H1 (cell line): Measurements from ENCODE around the gene PHKG2. TPM values are rescaled to one million over a fixed set of nuclear protein-coding genes. Genes with fewer than 3 reads are reported as not detected.
A peak's percentile ranks its signal among the peaks of the same experiment; 100 is the strongest.

Experiments used
- CTCF ChIA-PET: fragments of 300-600 bp; sonication (Branson Sonifier 250); formaldehyde crosslinking; loops from one replicate; lab custom pipeline; 2021; ENCODE audit not compliant: partially characterized antibody; lab: Charles Lee
- POLR2A ChIA-PET: fragments of 300-600 bp; sonication (Branson Sonifier 250); formaldehyde crosslinking; loops from one replicate; lab custom pipeline; 2021; ENCODE audit warnings: inconsistent platforms; ENCODE audit not compliant: partially characterized antibody; lab: Charles Lee
- DNase-seq, 2 experiments: peaks; one replicate each; pipeline versions ENCODE4 v3.0.0 to v3.0.0-alpha.2; 2010 to 2022; ENCODE audit warnings: low spot score in 2 of 2, low read depth in 1 of 2, mixed read lengths in 1 of 2
- FAIRE-seq: peaks from 2 replicates; lab custom pipeline; 2011; peaks lifted over from hg19 to GRCh38; lab: Jason Lieb, UNC
- H2AFZ ChIP-seq: 2 replicates; pipeline ENCODE4 v1.8.1; 2012; ENCODE audit warnings: low read length, inconsistent platforms
- H2AK5ac ChIP-seq: 2 replicates; pipeline ENCODE4 v1.6.1; 2013; ENCODE audit warnings: low read depth, low read length
- H2BK120ac ChIP-seq: replicated peaks from 2 replicates; pipeline ENCODE3; 2013; ENCODE audit warnings: low read depth, low read length, inconsistent platforms
- H2BK12ac ChIP-seq: 2 replicates; pipeline ENCODE4 v1.6.1; 2013; ENCODE audit warnings: low read depth, low read length
- H2BK15ac ChIP-seq: 2 replicates; pipeline ENCODE4 v1.6.1; 2013; ENCODE audit warnings: low read length
- H2BK20ac ChIP-seq: 2 replicates; pipeline ENCODE4 v1.6.1; 2013; ENCODE audit warnings: low read length
- H2BK5ac ChIP-seq: 2 replicates; pipeline ENCODE4 v1.6.1; 2013; ENCODE audit warnings: low read depth, low read length
- H3K14ac ChIP-seq: 2 replicates; pipeline ENCODE4 v1.6.1; 2013; ENCODE audit warnings: inconsistent platforms; ENCODE audit not compliant: insufficient read length
- H3K18ac ChIP-seq: 2 replicates; pipeline ENCODE4 v1.6.1; 2013; ENCODE audit warnings: low read length; ENCODE audit errors: extremely low read depth
- H3K23ac ChIP-seq: 2 replicates; pipeline ENCODE4 v1.6.1; 2013; ENCODE audit warnings: inconsistent platforms; ENCODE audit not compliant: insufficient read length
- H3K23me2 ChIP-seq: 2 replicates; pipeline ENCODE4 v1.6.1; 2013; ENCODE audit warnings: low read depth, low read length
- H3K27ac ChIP-seq: 2 replicates; pipeline ENCODE4 v1.6.1; 2011; ENCODE audit warnings: low read depth, low read length, inconsistent platforms
- H3K27me3 ChIP-seq, 4 experiments: replicated peaks in 1 of 4; 1 replicate in 1 of 4; 2 replicates in 3 of 4; pipeline versions ENCODE4 v1.6.1 to v1.8.1; 2011 to 2013; ENCODE audit warnings: low read length in 3 of 4, mild to moderate bottlenecking in 3 of 4, inconsistent platforms in 2 of 4, mixed read lengths in 2 of 4, moderate library complexity in 1 of 4; ENCODE audit not compliant: control insufficient read depth in 3 of 4, insufficient read depth in 3 of 4; ENCODE audit errors: extremely low read depth in 1 of 4
- H3K36me3 ChIP-seq, 4 experiments: 2 replicates each; pipeline versions ENCODE4 v1.6.1 to v1.8.1; 2011 to 2013; ENCODE audit warnings: mild to moderate bottlenecking in 4 of 4, low read length in 3 of 4, moderate library complexity in 2 of 4, control low read depth in 1 of 4, inconsistent platforms in 1 of 4; ENCODE audit not compliant: insufficient read depth in 4 of 4, control insufficient read depth in 2 of 4
- H3K4ac ChIP-seq: replicated peaks from 2 replicates; pipeline ENCODE3; 2013; ENCODE audit warnings: low read length, low read depth, mixed read lengths, inconsistent platforms; ENCODE audit not compliant: insufficient read length
- H3K4me1 ChIP-seq, 4 experiments: replicated peaks in 1 of 4; 1 replicate in 1 of 4; 2 replicates in 3 of 4; pipeline versions ENCODE4 v1.6.1 to v1.8.1; 2011 to 2013; ENCODE audit warnings: low read length in 3 of 4, inconsistent platforms in 2 of 4, mixed read lengths in 1 of 4; ENCODE audit not compliant: insufficient read depth in 4 of 4, control insufficient read depth in 3 of 4
- H3K4me2 ChIP-seq, 2 experiments: 2 replicates each; pipeline versions ENCODE4 v1.6.1 to v1.8.1; 2011 to 2013; ENCODE audit warnings: low read depth in 2 of 2, low read length in 2 of 2, control low read depth in 1 of 2, inconsistent platforms in 1 of 2, mild to moderate bottlenecking in 1 of 2; ENCODE audit not compliant: insufficient read depth in 1 of 2
- H3K4me3 ChIP-seq, 4 experiments: fragments of 200-600, 300-600 bp in 1 of 4; sonication (generic), shearing (Covaris generic), sonication (Bioruptor Twin) in 1 of 4; 2 replicates each; pipeline versions ENCODE4 v1.5.1 to v1.8.1; 2011 to 2016; ENCODE audit warnings: low read length in 4 of 4, low read depth in 3 of 4, control low read depth in 2 of 4, inconsistent platforms in 2 of 4, mild to moderate bottlenecking in 2 of 4, mixed read lengths in 1 of 4, moderate library complexity in 1 of 4; ENCODE audit not compliant: insufficient read depth in 2 of 4; ENCODE audit errors: extremely low read depth in 1 of 4
- H3K56ac ChIP-seq: replicated peaks from 2 replicates; pipeline ENCODE3; 2013; ENCODE audit warnings: low read depth, mild to moderate bottlenecking, mixed read lengths, low read length, inconsistent platforms; ENCODE audit not compliant: insufficient read length
- H3K79me1 ChIP-seq: 2 replicates; pipeline ENCODE4 v1.6.1; 2013; ENCODE audit warnings: low read depth, low read length, control low read depth
- H3K79me2 ChIP-seq, 2 experiments: 2 replicates each; pipeline versions ENCODE4 v1.6.1 to v1.8.1; 2012 to 2013; ENCODE audit warnings: low read length in 2 of 2, mild to moderate bottlenecking in 2 of 2, inconsistent platforms in 1 of 2; ENCODE audit not compliant: insufficient read depth in 2 of 2, control insufficient read depth in 1 of 2
- H3K9ac ChIP-seq, 4 experiments: replicated peaks in 1 of 4; 1 replicate in 1 of 4; 2 replicates in 3 of 4; pipeline versions ENCODE4 v1.6.1 to v1.8.1; 2011 to 2013; ENCODE audit warnings: low read depth in 3 of 4, low read length in 3 of 4, control low read depth in 2 of 4, mild to moderate bottlenecking in 2 of 4, moderate library complexity in 2 of 4, inconsistent platforms in 1 of 4; ENCODE audit errors: extremely low read depth in 1 of 4
- H3K9me3 ChIP-seq, 2 experiments: 2 replicates each; pipeline versions ENCODE4 v1.6.1 to v1.8.1; 2012 to 2013; ENCODE audit warnings: mild to moderate bottlenecking in 2 of 2, moderate library complexity in 2 of 2, control low read depth in 1 of 2, inconsistent platforms in 1 of 2, low read depth in 1 of 2, low read length in 1 of 2, mixed read lengths in 1 of 2; ENCODE audit not compliant: insufficient read depth in 2 of 2
- H4K20me1 ChIP-seq, 2 experiments: replicated peaks in 1 of 2; 2 replicates each; pipeline versions ENCODE3 to v1.8.1; 2011 to 2013; ENCODE audit warnings: inconsistent platforms in 2 of 2, low read length in 2 of 2, mild to moderate bottlenecking in 1 of 2; ENCODE audit not compliant: insufficient read depth in 2 of 2, control insufficient read depth in 1 of 2
- H4K5ac ChIP-seq: 2 replicates; pipeline ENCODE4 v1.6.1; 2013; ENCODE audit warnings: low read length, low read depth, mixed read lengths, inconsistent platforms; ENCODE audit not compliant: insufficient read length
- H4K8ac ChIP-seq: 2 replicates; pipeline ENCODE4 v1.8.0; 2013; ENCODE audit warnings: mild to moderate bottlenecking, moderate library complexity, low read length, inconsistent platforms; ENCODE audit not compliant: insufficient read depth; ENCODE audit errors: extremely low read depth
- H4K91ac ChIP-seq: replicated peaks from 2 replicates; pipeline ENCODE3; 2013; ENCODE audit warnings: low read length, mixed read lengths, inconsistent platforms; ENCODE audit not compliant: insufficient read length
- CTCF ChIP-seq, 3 experiments: IDR thresholded peaks; 1 replicate in 2 of 3; 2 replicates in 1 of 3; pipeline versions ENCODE4 v1.5.1 to v1.6.1; 2011; ENCODE audit warnings: low read length in 3 of 3, mild to moderate bottlenecking in 3 of 3, inconsistent platforms in 2 of 3, low read depth in 1 of 3, moderate library complexity in 1 of 3; ENCODE audit not compliant: insufficient read depth in 1 of 3; ENCODE audit errors: control extremely low read depth in 1 of 3
- TAF7 ChIP-seq: optimal IDR thresholded peaks from 2 replicates; pipeline ENCODE3; 2011; ENCODE audit warnings: low read depth, mild to moderate bottlenecking, inconsistent platforms, low read length, moderate library complexity, borderline replicate concordance
- WGBS, 2 experiments: shearing (Covaris generic) in 1 of 2; methylation state at CpG; one replicate each; pipeline versions ENCODE4 v1.1.6 to v1.1.7; 2013 to 2015; ENCODE audit warnings: low lambda C conversion rate in 2 of 2, mixed read lengths in 2 of 2, inconsistent platforms in 1 of 2, low coverage in 1 of 2, missing lambda C conversion rate in 1 of 2; ENCODE audit not compliant: insufficient replicate concordance in 2 of 2, insufficient coverage in 1 of 2, insufficient read length in 1 of 2; ENCODE audit errors: extremely low coverage in 1 of 2, missing lambda C conversion rate in 1 of 2; 5-methylcytosine and 5-hydroxymethylcytosine counted together
- polyA plus RNA-seq, 7 experiments: library from polyadenylated mRNA; depleted of rRNA in 3 of 7; stranded (reverse) in 5 of 7; unstranded in 2 of 7; fragments of >200 nt in 5 of 7; fragments of 200-250 nt in 2 of 7; gene quantifications; 1 replicate in 5 of 7; 2 replicates in 1 of 7; 4 replicates in 1 of 7; pipeline versions ENCODE4 v1.2.1 to v1.2.3, GENCODE V29; 2011 to 2013; ENCODE audit warnings: missing spikeins in 2 of 7, mixed read lengths in 2 of 7
- total RNA-seq: library from RNA; stranded (reverse); fragmentation: NEBNext Ultra II Directional; extraction: Animal tissue kit (Norgen Biotek cat#: 25700); gene quantifications from 2 replicates; pipeline ENCODE4 v1.2.1, GENCODE V29; 2021

PHKG2 gene
- total and polyA plus RNA-seq, 2 of the 8 experiments (the other 6 are each of a cell fraction or from before 2014, with no cell fraction given): 36.0 to 53.4 TPM

GRCh38 chr16:30722443-30722842, 25.8 kb upstream of the PHKG2 start:
- FAIRE-seq (no peak), DNase-seq (no peak)
- ChIA-PET CTCF (interaction anchor here (1.6 to 2.1 kb wide), 2 partner anchors 14 to 60 kb away, joined by 7 to 8 read pairs; no protein-coding TSS in a partner anchor), POLR2A (interaction anchor here (1.0 to 6.8 kb wide), 9 partner anchors 10 to 56 kb away, joined by 3 to 80 read pairs (median 5); partner anchors contain the start of genes PHKG2 and SRCAP)
- no peak for TF ChIP-seq TAF7
- peak in 1 of 3 experiments; percentile 10; a peak in 1 of 4 replicates for TF ChIP-seq CTCF (IDR thresholded peaks at IDR 0.05; ENCODE audit: control extremely low read depth in 1 of 3, insufficient read depth in 1 of 3, low read depth in 1 of 3, low read length in 3 of 3)
- no peak overlapping the region for H2AK5ac ChIP-seq
- no peak overlapping the region for H2BK15ac ChIP-seq
- H2BK20ac ChIP-seq: no peak overlapping the region
- H3K4me3 ChIP-seq: no peak overlapping the region
- no peak overlapping the region for H4K5ac ChIP-seq
- no peak overlapping the region for H3K23ac ChIP-seq
- H2BK12ac ChIP-seq: no peak overlapping the region
- no peak overlapping the region for H4K91ac ChIP-seq
- H3K9me3 ChIP-seq: no peaks in the 10 kb centered on the region
- no peaks in the 10 kb centered on the region for H3K27me3 ChIP-seq
- H3K27ac ChIP-seq: no peak overlapping the region
- 97% methylated on average over 4 of the region's 6 CpGs; no CpG with 5 or more reads in 1 of the 2 experiments for WGBS, 2 experiments
- no peak overlapping the region for H3K4ac ChIP-seq
- no peak overlapping the region for H3K56ac ChIP-seq
- no peaks in the 10 kb centered on the region for H3K23me2 ChIP-seq
- H2BK120ac ChIP-seq: no peak overlapping the region
- no peak overlapping the region for H2BK5ac ChIP-seq
- no peak overlapping the region for H3K18ac ChIP-seq
- no peak overlapping the region for H3K9ac ChIP-seq
- H3K36me3 ChIP-seq: peaks cover 37 to 66% (median 61%) of the 10 kb centered on the region in 4 experiments
- no peak overlapping the region for H2AFZ ChIP-seq
- no peak overlapping the region for H3K14ac ChIP-seq
- H3K4me1 ChIP-seq: no peaks in the 10 kb centered on the region
- peaks cover 6% of the 10 kb centered on the region; the same call in 1 of the 2 replicates for H3K79me1 ChIP-seq
- H4K8ac ChIP-seq: no peak overlapping the region
- H3K4me2 ChIP-seq: no peak overlapping the region
- no peaks in the 10 kb centered on the region; a peak in 1 of 4 replicates for H3K79me2 ChIP-seq
- H4K20me1 ChIP-seq: peaks cover 8 to 30% of the 10 kb centered on the region in 2 experiments
